HG03457 (cell line): Measurements from ENCODE around the gene UBASH3A.

Source experiments
- ATAC-seq: cut with Tn5 transposase; IDR thresholded peaks from one replicate; pipeline ENCODE4 v1.9.1; 2021; ENCODE audit warnings: moderate number of reproducible peaks; ENCODE audit not compliant: unreplicated experiment

The UBASH3A gene

GRCh38 chr21:42447182-42447581 lies 43.5 kb downstream of the UBASH3A start:
- no peak for ATAC-seq

- ATAC-seq = no peak
Observed at GRCh38 chr21:42447732-42448131, 44.0 kb downstream of the UBASH3A start.

GRCh38 chr21:42448686-42449085 lies 45.0 kb downstream of the UBASH3A start:
- no peak for ATAC-seq

GRCh38 chr21:42451941-42452340 lies 48.2 kb downstream of the UBASH3A start:
- ATAC-seq = no peak

GRCh38 chr21:42452401-42453223 lies 48.9 kb downstream of the UBASH3A start:
- no peak for ATAC-seq

- no peak for ATAC-seq
Observed at GRCh38 chr21:42453224-42453985, 49.7 kb downstream of the UBASH3A start.

- ATAC-seq = no peak
Observed at GRCh38 chr21:42453986-42454570, 50.4 kb downstream of the UBASH3A start.

GRCh38 chr21:42454786-42455185 lies 51.1 kb downstream of the UBASH3A start:
- no peak for ATAC-seq

GRCh38 chr21:42455196-42455595 lies 51.5 kb downstream of the UBASH3A start:
- no peak for ATAC-seq

- no peak for ATAC-seq
Observed at GRCh38 chr21:42455754-42456440, 52.2 kb downstream of the UBASH3A start.

- no peak for ATAC-seq
Observed at GRCh38 chr21:42456457-42456856, 52.8 kb downstream of the UBASH3A start.

GRCh38 chr21:42459082-42459460 lies 55.4 kb downstream of the UBASH3A start:
- ATAC-seq = no peak

GRCh38 chr21:42459546-42460215 lies 56.0 kb downstream of the UBASH3A start:
- ATAC-seq = no peak

- ATAC-seq = no peak
Observed at GRCh38 chr21:42460391-42461184, 56.9 kb downstream of the UBASH3A start.

GRCh38 chr21:42461185-42461520 lies 57.5 kb downstream of the UBASH3A start:
- no peak for ATAC-seq

GRCh38 chr21:42461881-42462877 lies 58.5 kb downstream of the UBASH3A start:
- no peak for ATAC-seq

- no peak for ATAC-seq
Observed at GRCh38 chr21:42463861-42464515, 60.3 kb downstream of the UBASH3A start.
